Neural cell (in vitro differentiated cells): ENCODE results near the gene TIE1. TPM values are rescaled to one million over a fixed set of nuclear protein-coding genes. Genes with fewer than 3 reads are reported as not detected.

Experiments
- H2AFZ ChIP-seq: fragments of 200-600, 300-800 bp; sonication (generic), shearing (Covaris generic); 2 replicates; pipeline ENCODE4 v1.6.0; 2014; ENCODE audit warnings: low read depth, mild to moderate bottlenecking, antibody characterized with exemption, low read length, moderate library complexity
- H3F3A ChIP-seq: fragments of 200-600 bp; shearing (Covaris generic); 2 replicates; pipeline ENCODE4 v1.6.1; 2016; ENCODE audit warnings: mild to moderate bottlenecking, moderate library complexity, mixed read lengths, antibody characterized with exemption, low read length; ENCODE audit not compliant: insufficient read depth, poor library complexity, severe bottlenecking
- H3K27ac ChIP-seq: fragments of 200-600, 300-800 bp; sonication (generic), shearing (Covaris generic); 2 replicates; pipeline ENCODE4 v1.5.1; 2014; ENCODE audit warnings: mild to moderate bottlenecking, low read length, moderate library complexity
- H3K27me3 ChIP-seq: fragments of 300-800, 200-600 bp; sonication (generic), shearing (Covaris generic); 2 replicates; pipeline ENCODE4 v1.6.0; 2014; ENCODE audit warnings: mild to moderate bottlenecking, low read depth, low read length, moderate library complexity; ENCODE audit not compliant: insufficient read depth
- H3K36me3 ChIP-seq: fragments of 300-800, 200-600 bp; sonication (generic), shearing (Covaris generic); 2 replicates; pipeline ENCODE4 v1.5.1; 2014; ENCODE audit warnings: mild to moderate bottlenecking, antibody characterized with exemption, low read length, moderate library complexity; ENCODE audit not compliant: insufficient read depth
- H3K4me2 ChIP-seq: fragments of 300-800, 200-600 bp; sonication (generic), shearing (Covaris generic); 2 replicates; pipeline ENCODE4 v1.6.0; 2014; ENCODE audit warnings: mild to moderate bottlenecking, low read length
- H3K4me3 ChIP-seq: fragments of 300-800, 200-600 bp; sonication (generic), shearing (Covaris generic); 2 replicates; pipeline ENCODE4 v1.5.1; 2014; ENCODE audit warnings: mild to moderate bottlenecking, low read length, moderate library complexity
- H3K79me2 ChIP-seq: fragments of 200-600 bp; shearing (Covaris generic); replicated peaks from 2 replicates; pipeline ENCODE4 v1.6.0; 2014; ENCODE audit warnings: mild to moderate bottlenecking, low read length, moderate library complexity; ENCODE audit not compliant: insufficient read depth
- H3K9ac ChIP-seq: fragments of 300-800, 200-600 bp; sonication (generic), shearing (Covaris generic); 2 replicates; pipeline ENCODE4 v1.6.1; 2016; ENCODE audit warnings: mild to moderate bottlenecking, low read length, mixed read lengths
- H3K9me2 ChIP-seq: fragments of 200-600 bp; shearing (Covaris generic); 2 replicates; pipeline ENCODE4 v1.6.1; 2016; ENCODE audit warnings: mild to moderate bottlenecking, low read length, mixed read lengths; ENCODE audit not compliant: insufficient read depth
- H3K9me3 ChIP-seq: fragments of 200-600, 300-800 bp; sonication (generic), shearing (Covaris generic); 2 replicates; pipeline ENCODE4 v1.6.1; 2016; ENCODE audit warnings: mild to moderate bottlenecking, mixed run types, low read length, moderate library complexity, mixed read lengths
- H4K20me1 ChIP-seq: fragments of 200-600 bp; shearing (Covaris generic); 2 replicates; pipeline ENCODE4 v1.6.1; 2016; ENCODE audit warnings: mild to moderate bottlenecking, mixed run types; ENCODE audit not compliant: insufficient read depth
- CTCF ChIP-seq: fragments of 450-650 bp; IDR thresholded peaks from 2 replicates; pipeline ENCODE4 v1.5.1; 2014; ENCODE audit warnings: antibody characterized with exemption, mild to moderate bottlenecking, moderate library complexity; ENCODE audit not compliant: poor library complexity, severe bottlenecking
- EP300 ChIP-seq: fragments of 450-650 bp; conservative IDR thresholded peaks from 2 replicates; pipeline ENCODE4 v1.6.1; 2014; ENCODE audit warnings: antibody characterized with exemption, mild to moderate bottlenecking, moderate library complexity; ENCODE audit not compliant: poor library complexity, severe bottlenecking
- EZH2 ChIP-seq: fragments of 200-600, 300-800 bp; shearing (Covaris generic), sonication (generic); IDR thresholded peaks from 2 replicates; pipeline ENCODE4 v1.6.1; 2014; ENCODE audit warnings: antibody characterized with exemption, low read length, borderline replicate concordance, mild to moderate bottlenecking; ENCODE audit not compliant: insufficient read depth, poor library complexity, severe bottlenecking
- MXI1 ChIP-seq: fragments of 450-650 bp; conservative IDR thresholded peaks from 2 replicates; pipeline ENCODE4 v1.6.1; 2014; ENCODE audit warnings: antibody characterized with exemption, mild to moderate bottlenecking; ENCODE audit not compliant: poor library complexity, severe bottlenecking
- POLR2AphosphoS5 ChIP-seq: IDR thresholded peaks from 2 replicates; pipeline ENCODE4 v1.6.1; 2012
- RAD21 ChIP-seq: fragments of 450-650 bp; conservative IDR thresholded peaks from 2 replicates; pipeline ENCODE4 v1.6.1; 2014; ENCODE audit warnings: antibody characterized with exemption, mild to moderate bottlenecking, moderate library complexity
- REST ChIP-seq: IDR thresholded peaks from 2 replicates; pipeline ENCODE4 v1.6.1; 2012; ENCODE audit warnings: borderline replicate concordance
- SMC3 ChIP-seq: fragments of 450-650 bp; conservative IDR thresholded peaks from 2 replicates; pipeline ENCODE4 v1.6.1; 2014; ENCODE audit warnings: antibody characterized with exemption, mild to moderate bottlenecking, moderate library complexity; ENCODE audit not compliant: poor library complexity
- TAF1 ChIP-seq: IDR thresholded peaks from 2 replicates; pipeline ENCODE4 v1.6.1; 2012; ENCODE audit warnings: low read depth
- polyA plus RNA-seq: library from polyadenylated mRNA; depleted of rRNA; stranded (reverse); fragments of >200 nt; gene quantifications from 2 replicates; pipeline ENCODE4 v1.2.3, GENCODE V29; 2014

The TIE1 gene
- polyA plus RNA-seq, 1 donor from 2014 or later = not detected

DNA sequence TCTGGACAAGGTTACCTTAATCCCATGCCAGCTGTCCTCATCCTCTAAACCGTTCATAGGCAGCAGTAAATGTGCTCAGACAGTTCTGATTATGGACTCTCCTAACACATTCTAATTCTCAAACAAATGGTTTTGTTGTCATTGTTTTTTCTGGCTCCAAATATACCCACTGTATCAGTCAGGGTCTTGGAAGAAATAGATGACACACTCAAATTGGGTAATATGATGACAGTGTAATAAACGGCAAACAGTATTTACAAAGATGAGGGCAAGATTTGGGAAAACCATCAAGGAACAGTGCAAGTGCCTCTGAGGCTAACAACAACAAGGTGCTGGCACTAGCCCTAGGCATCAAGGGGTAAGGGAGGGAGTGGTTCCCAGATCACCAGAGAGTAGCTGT is 53.7 kb downstream of the TIE1 start:
- no peaks in the 10 kb centered on the region for H3F3A ChIP-seq
- H4K20me1 ChIP-seq = no peaks in the 10 kb centered on the region
- no peak overlapping the region for H3K4me2 ChIP-seq
- no peaks in the 10 kb centered on the region for H3K9me3 ChIP-seq
- peaks cover 3% of the 10 kb centered on the region for H3K27me3 ChIP-seq
- no peak for TF ChIP-seq EP300
- TF ChIP-seq CTCF = no peak
- no peak for TF ChIP-seq MXI1
- TF ChIP-seq TAF1 = no peak
- no peak for TF ChIP-seq REST
- no peak for TF ChIP-seq SMC3
- TF ChIP-seq POLR2AphosphoS5 = no peak
- no peak for TF ChIP-seq RAD21
- no peak for TF ChIP-seq EZH2
- no peak overlapping the region for H3K27ac ChIP-seq
- H3K36me3 ChIP-seq = no peaks in the 10 kb centered on the region
- H3K4me3 ChIP-seq = no peak overlapping the region
- peaks cover 4% of the 10 kb centered on the region for H3K79me2 ChIP-seq
- H3K9me2 ChIP-seq = no peaks in the 10 kb centered on the region
- H2AFZ ChIP-seq = no peak overlapping the region
- H3K9ac ChIP-seq = no peak overlapping the region

GRCh38 chr1:43354936-43355335 is 54.2 kb downstream of the TIE1 start:
- Histone ChIP-seq H3K9ac (no peak overlapping the region), H3K27me3 (no peaks in the 10 kb centered on the region), H3K79me2 (peaks cover 6% of the 10 kb centered on the region), H3K9me2 (no peaks in the 10 kb centered on the region), H3K4me2 (no peak overlapping the region), H3F3A (no peaks in the 10 kb centered on the region), H3K4me3 (no peak overlapping the region), H3K27ac (no peak overlapping the region), H4K20me1 (no peaks in the 10 kb centered on the region), H3K36me3 (no peaks in the 10 kb centered on the region), H2AFZ (no peak overlapping the region), H3K9me3 (no peaks in the 10 kb centered on the region)
- TF ChIP-seq REST (no peak), MXI1 (no peak), CTCF (no peak), SMC3 (no peak), EP300 (no peak), TAF1 (no peak), RAD21 (no peak), POLR2AphosphoS5 (no peak)
